DOHH2 (cell line): ENCODE results near the gene PACRG.

Experiments used
- H3F3A ChIP-seq: fragments of 200-600 bp; sonication (generic), shearing (Covaris generic); 2 replicates; pipeline ENCODE4 v1.6.0; 2016; ENCODE audit warnings: antibody characterized with exemption, mild to moderate bottlenecking; ENCODE audit not compliant: control insufficient read depth, insufficient read depth
- H3K27ac ChIP-seq: fragments of 200-600 bp; sonication (generic); 2 replicates; pipeline ENCODE4 v1.5.1; 2014; ENCODE audit warnings: low read depth, mild to moderate bottlenecking, low read length, moderate library complexity
- H3K27me3 ChIP-seq: fragments of 200-600 bp; sonication (generic); 2 replicates; pipeline ENCODE4 v1.6.1; 2014; ENCODE audit warnings: mild to moderate bottlenecking, low read length, mixed read lengths; ENCODE audit not compliant: control insufficient read depth
- H3K36me3 ChIP-seq: fragments of 200-600 bp; sonication (generic); 2 replicates; pipeline ENCODE4 v1.6.1; 2014; ENCODE audit warnings: mild to moderate bottlenecking, low read length, moderate library complexity, mixed read lengths; ENCODE audit not compliant: control insufficient read depth
- H3K4me1 ChIP-seq: fragments of 200-600 bp; sonication (generic); 2 replicates; pipeline ENCODE4 v1.6.1; 2014; ENCODE audit warnings: mild to moderate bottlenecking, low read length, mixed read lengths; ENCODE audit not compliant: control insufficient read depth
- H3K4me2 ChIP-seq: fragments of 200-600 bp; sonication (generic); 2 replicates; pipeline ENCODE4 v1.6.0; 2014; ENCODE audit warnings: mild to moderate bottlenecking, low read length, moderate library complexity
- H3K4me3 ChIP-seq: fragments of 200-600 bp; sonication (generic); 2 replicates; pipeline ENCODE4 v1.5.1; 2014; ENCODE audit warnings: mild to moderate bottlenecking, low read length, mixed read lengths
- H3K79me2 ChIP-seq: fragments of 200-600 bp; sonication (generic); 2 replicates; pipeline ENCODE4 v1.6.1; 2014; ENCODE audit warnings: mild to moderate bottlenecking, low read length, mixed read lengths; ENCODE audit not compliant: control insufficient read depth
- H3K9me2 ChIP-seq: fragments of 200-600 bp; sonication (generic); replicated peaks from 2 replicates; pipeline ENCODE4 v1.6.1; 2014; ENCODE audit warnings: mild to moderate bottlenecking, low read length, mixed read lengths; ENCODE audit not compliant: control insufficient read depth
- H3K9me3 ChIP-seq: fragments of 200-600 bp; sonication (generic); 2 replicates; pipeline ENCODE4 v1.6.1; 2014; ENCODE audit warnings: antibody characterized with exemption, low read length, mixed read lengths; ENCODE audit not compliant: control insufficient read depth, insufficient read depth
- H4K20me1 ChIP-seq: fragments of 200-600 bp; sonication (generic); 2 replicates; pipeline ENCODE4 v1.6.0; 2014; ENCODE audit warnings: low read depth, mild to moderate bottlenecking, antibody characterized with exemption, low read length, moderate library complexity; ENCODE audit not compliant: control insufficient read depth, insufficient read depth
- EZH2phosphoT487 ChIP-seq: fragments of 200-600 bp; sonication (generic); IDR thresholded peaks from 2 replicates; pipeline ENCODE4 v1.6.1; 2017; ENCODE audit warnings: borderline replicate concordance, mild to moderate bottlenecking, antibody characterized with exemption, low read length, moderate library complexity, mixed read lengths
- TF ChIP-seq, protein P1 (sequence below): fragments of 200-600 bp; sonication (generic); IDR thresholded peaks from one replicate; pipeline ENCODE4 v1.5.1; 2014; ENCODE audit warnings: antibody characterized with exemption, mild to moderate bottlenecking, low read depth, low read length; ENCODE audit not compliant: poor library complexity, severe bottlenecking

Gene PACRG

DNA sequence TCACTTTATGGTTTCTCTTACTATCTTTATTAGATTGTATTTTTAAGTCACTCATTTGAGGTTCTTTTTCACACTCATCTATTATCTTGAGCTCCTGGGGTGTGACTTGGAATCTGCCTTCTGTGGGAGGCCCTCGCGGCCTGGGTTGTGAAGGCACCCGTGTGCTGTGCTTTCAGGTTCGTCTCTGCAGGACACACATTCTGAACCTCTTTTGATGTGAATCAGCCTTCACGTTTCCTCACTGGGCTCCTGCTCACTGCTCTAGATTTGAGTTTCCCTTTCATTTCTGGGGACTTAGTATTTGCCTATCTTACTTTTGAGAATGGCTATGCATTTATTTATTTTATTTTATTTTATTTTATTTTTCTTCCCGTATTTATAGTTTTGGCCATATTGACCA lies 97.8 kb downstream of the PACRG start:
- no peak overlapping the region for H3K4me2 ChIP-seq
- no peaks in the 10 kb centered on the region for H3K27me3 ChIP-seq
- H3K4me1 ChIP-seq = no peaks in the 10 kb centered on the region
- H3K36me3 ChIP-seq = no peaks in the 10 kb centered on the region
- H3K9me2 ChIP-seq = no peaks in the 10 kb centered on the region
- H3K27ac ChIP-seq = no peak overlapping the region
- no peaks in the 10 kb centered on the region for H3F3A ChIP-seq
- H3K9me3 ChIP-seq = no peaks in the 10 kb centered on the region
- H3K79me2 ChIP-seq = no peaks in the 10 kb centered on the region
- no peak for TF ChIP-seq EZH2phosphoT487
- TF ChIP-seq, protein P1, sequence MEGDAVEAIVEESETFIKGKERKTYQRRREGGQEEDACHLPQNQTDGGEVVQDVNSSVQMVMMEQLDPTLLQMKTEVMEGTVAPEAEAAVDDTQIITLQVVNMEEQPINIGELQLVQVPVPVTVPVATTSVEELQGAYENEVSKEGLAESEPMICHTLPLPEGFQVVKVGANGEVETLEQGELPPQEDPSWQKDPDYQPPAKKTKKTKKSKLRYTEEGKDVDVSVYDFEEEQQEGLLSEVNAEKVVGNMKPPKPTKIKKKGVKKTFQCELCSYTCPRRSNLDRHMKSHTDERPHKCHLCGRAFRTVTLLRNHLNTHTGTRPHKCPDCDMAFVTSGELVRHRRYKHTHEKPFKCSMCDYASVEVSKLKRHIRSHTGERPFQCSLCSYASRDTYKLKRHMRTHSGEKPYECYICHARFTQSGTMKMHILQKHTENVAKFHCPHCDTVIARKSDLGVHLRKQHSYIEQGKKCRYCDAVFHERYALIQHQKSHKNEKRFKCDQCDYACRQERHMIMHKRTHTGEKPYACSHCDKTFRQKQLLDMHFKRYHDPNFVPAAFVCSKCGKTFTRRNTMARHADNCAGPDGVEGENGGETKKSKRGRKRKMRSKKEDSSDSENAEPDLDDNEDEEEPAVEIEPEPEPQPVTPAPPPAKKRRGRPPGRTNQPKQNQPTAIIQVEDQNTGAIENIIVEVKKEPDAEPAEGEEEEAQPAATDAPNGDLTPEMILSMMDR = no peak
- no peak overlapping the region for H3K4me3 ChIP-seq
- no peaks in the 10 kb centered on the region for H4K20me1 ChIP-seq

DNA sequence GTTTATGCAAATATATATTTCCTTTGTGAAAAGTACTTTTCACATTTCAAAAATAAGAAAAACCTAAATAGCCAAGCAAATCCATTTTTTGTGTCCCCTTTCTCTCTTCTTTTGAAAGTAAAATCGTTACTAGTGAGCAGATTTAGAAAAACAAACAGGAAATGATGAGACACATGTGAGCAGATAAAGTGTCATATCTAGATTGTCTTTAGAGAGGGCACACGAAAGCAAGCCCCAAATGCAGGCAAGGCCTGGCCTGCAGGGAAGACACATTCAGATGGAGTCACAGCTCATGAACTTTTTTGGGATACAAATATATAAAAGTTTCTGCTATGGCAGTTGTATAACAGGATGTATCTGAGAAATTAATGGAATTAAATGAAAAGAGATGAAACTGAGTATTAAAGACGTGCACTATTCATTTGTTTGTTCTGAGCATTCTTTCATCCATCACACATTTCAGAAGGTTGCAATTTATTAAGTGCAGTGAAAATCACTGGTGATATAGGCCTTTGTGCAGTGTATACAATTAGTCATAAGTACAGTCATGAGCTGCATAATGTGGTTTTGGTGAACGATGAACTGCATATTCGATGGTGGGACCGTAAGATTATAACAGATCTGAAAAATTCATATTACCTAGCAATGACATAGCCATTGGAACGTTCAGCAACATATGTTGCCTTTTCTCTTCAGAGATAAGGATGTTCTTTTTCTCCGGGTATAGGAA lies 101.4 kb downstream of the PACRG start:
- Histone ChIP-seq H3K9me3 (no peaks in the 10 kb centered on the region), H3K27me3 (no peaks in the 10 kb centered on the region), H3F3A (no peaks in the 10 kb centered on the region), H3K4me2 (no peak overlapping the region), H3K79me2 (no peaks in the 10 kb centered on the region), H3K4me3 (no peak overlapping the region), H3K4me1 (no peaks in the 10 kb centered on the region), H3K36me3 (no peaks in the 10 kb centered on the region), H3K9me2 (no peaks in the 10 kb centered on the region), H4K20me1 (no peaks in the 10 kb centered on the region), H3K27ac (no peak overlapping the region)
- TF ChIP-seq, protein P1 = no peak
- TF ChIP-seq EZH2phosphoT487 = no peak

DNA sequence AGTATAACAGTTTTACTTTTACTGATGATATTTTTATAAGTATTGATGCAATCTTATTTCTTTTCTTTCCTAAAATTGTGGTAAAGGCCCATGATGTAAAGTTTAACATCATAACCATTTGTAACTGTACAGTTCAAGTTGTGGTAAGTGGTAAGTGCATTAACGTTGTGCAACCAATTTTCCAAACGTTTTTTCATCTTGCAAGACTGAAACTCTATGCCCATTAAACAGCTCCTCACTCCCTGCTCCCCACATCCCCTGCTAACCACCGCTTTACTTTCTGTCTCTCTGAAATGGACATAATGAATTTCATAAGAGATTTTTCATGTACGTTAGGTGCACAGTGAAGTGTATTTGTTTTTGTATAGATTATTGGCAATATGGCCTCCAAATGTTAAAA lies 106.0 kb downstream of the PACRG start:
- TF ChIP-seq, protein P1 = no peak
- no peaks in the 10 kb centered on the region for H3F3A ChIP-seq
- H3K4me2 ChIP-seq = no peak overlapping the region
- no peak overlapping the region for H3K4me3 ChIP-seq
- H3K36me3 ChIP-seq = no peaks in the 10 kb centered on the region
- no peaks in the 10 kb centered on the region for H3K9me2 ChIP-seq
- H3K79me2 ChIP-seq = no peaks in the 10 kb centered on the region
- no peaks in the 10 kb centered on the region for H3K9me3 ChIP-seq
- no peaks in the 10 kb centered on the region for H3K4me1 ChIP-seq
- H3K27me3 ChIP-seq = no peaks in the 10 kb centered on the region
- H3K27ac ChIP-seq = no peak overlapping the region
- H4K20me1 ChIP-seq = no peaks in the 10 kb centered on the region
